HG03159 (cell line): ENCODE data around the gene ZCCHC9.
"Not testable (repeated sequence)": the region's sequence is repeated elsewhere in the genome, so short reads cannot be mapped to it uniquely, and the experiment has no call there.

Experiments used
- ATAC-seq: cut with Tn5 transposase; IDR thresholded peaks from one replicate; pipeline ENCODE4 v1.9.1; 2021; ENCODE audit warnings: mild to moderate bottlenecking, moderate library complexity; ENCODE audit not compliant: unreplicated experiment

ZCCHC9 gene

DNA sequence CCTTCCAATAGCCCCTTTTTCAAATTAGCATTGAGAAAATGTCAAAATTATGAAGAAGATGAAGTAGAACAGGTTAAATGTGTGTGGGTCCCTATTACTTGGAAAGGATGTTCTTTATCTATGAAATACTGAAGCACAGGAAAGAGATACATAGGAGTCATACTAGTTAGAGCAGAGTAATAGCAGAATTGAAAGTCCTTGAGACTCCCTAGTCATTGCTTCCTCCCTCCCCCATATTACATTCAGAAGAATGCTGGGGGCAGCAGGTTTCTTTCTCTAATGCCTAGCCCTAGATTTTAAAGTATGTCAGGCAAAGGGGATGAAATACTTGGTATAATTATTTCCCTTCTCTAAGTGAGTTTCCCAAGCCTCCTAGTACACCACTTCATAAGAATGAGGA lies 4.4 kb downstream of the ZCCHC9 start:
- no peak for ATAC-seq

DNA sequence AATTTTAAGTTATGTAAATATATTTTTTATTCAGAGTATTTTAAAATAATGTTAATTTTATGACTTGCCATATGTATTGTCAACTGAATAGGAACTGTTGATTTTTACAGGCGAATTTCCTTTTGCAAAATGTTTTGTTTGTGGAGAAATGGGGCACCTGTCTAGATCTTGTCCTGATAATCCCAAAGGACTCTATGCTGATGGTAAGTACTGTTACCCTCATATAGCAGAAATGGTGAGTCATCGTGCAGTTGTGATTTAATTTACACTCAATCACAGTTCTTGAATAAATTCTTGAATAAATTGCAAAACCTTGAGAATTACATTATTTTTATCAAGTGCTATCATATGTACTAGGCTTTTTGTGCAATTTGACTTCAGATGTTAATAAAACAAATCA lies 7.4 kb downstream of the ZCCHC9 start:
- ATAC-seq: no peak

DNA sequence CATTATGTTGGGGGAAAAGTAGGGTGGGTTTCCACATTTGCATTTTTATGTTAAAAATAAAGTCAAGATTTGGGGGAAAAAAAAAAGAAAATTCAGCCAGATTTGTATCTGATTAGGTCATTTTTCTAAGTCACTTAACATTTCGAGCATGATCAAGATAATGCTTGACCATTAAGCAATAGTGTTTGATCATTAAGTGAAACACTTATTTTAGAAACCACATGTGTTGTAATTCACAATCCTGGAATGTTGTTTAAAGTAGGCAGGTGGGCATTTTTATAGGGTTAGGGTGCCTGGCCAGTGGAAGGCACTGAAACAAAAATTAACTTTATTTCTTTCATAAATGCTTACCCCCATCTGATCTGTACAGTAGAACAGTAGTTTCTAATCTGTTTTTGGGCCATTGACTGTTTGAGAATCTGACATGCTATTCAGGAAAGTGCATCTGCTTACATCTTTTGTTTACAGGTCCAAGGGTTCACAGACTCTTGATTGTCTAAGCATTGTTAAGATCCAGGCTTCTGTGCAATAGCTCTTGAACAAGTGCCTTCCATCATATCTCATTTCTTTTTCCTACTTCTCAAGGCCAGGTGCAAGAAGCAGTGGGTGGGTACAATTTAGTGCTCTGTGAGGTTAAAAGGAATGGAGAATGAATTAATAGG lies 9.1 kb downstream of the ZCCHC9 start:
- no peak for ATAC-seq

DNA sequence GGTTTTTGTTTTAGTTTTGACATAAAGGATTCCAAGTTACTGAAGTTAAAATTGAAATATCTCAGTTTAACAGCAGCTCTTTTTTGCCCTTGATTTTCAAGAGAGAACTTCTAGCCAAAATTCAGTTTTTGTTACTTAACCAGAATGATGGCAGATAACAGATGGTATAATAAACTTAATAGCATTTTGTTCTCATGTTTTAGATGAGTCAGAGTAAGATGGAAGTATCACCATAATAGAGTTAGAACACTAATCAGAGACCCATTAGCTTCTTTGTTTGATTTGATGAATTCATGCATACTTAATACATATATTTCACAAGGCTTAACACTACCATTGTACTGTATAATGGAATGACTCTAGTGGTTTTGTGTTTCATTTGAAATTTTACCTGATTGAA lies 11.9 kb downstream of the ZCCHC9 start:
- no peak for ATAC-seq

DNA sequence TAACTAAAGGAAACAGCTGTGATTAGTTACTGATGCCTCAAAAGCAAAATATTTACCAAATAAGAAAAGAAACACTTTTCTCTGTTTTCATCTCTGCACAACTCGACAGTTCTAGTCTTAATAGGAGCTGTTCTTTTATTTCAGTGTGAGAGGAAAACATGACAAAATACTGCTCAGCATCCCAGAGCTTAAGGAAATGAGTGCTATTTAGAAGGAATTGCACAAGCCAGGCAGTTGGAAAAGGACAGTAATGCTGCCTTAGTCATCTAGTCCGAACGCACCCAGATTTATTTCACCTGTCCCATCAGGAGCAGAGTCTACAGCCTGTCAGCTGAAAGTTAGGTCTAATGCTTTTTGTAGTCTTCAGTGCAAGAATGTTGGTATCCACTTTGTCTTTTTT lies 12.3 kb downstream of the ZCCHC9 start:
- ATAC-seq: no peak

DNA sequence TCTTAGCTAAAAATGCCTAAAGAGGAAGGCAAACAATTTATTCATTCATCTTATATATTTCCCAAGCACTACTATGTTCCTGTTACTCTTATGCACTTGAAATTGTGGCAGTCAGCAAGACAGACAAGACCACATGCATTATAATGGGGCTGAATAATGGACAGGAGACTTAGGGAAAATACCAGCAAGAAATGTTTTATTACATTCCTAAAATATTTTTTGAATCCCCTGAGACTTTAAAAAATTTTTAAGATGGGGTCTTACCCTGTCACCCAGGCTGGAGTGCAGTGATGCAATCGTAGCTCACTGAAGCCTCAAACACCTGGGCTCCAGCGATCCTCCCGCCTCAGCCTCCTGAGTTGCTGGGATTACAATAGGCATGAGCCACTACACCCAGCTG lies 13.2 kb downstream of the ZCCHC9 start:
- ATAC-seq: no peak

DNA sequence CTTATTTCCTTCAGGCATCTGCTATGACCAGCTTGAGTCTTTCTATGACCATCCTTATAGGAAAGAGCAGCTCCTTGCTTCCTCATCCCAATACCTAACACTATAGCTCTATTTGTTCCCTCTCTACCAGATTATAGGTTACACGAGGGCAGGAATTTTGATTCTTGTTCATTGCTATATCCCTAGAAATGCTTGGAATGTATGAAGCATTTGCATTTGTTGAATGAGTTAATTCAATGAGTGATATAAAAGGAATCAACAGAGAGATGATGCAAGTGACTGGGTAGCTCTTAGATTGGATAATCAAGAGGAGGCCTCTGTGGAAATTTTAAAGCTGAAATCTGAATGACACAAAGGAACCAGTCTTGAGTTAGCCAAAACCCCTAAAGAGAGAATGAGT lies 13.9 kb downstream of the ZCCHC9 start:
- no peak for ATAC-seq

DNA sequence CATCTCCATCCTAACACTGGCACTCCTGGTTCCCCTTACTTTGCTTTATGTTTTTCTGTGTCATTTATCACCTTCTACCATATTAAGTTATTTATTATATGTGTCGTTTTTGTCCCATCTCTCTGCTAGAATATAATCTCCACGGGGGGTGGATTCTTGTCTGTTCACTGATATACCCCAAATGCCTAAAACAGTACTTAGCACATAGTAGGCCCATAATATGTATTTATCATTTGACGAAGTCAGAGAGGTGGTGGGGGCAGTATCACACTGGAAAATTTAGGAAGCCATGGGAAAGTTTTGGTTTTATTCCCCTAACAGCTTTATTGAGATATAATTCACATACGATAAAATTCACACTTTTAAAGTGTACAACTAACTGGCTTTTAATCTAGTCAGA lies 14.4 kb downstream of the ZCCHC9 start:
- no peak for ATAC-seq

DNA sequence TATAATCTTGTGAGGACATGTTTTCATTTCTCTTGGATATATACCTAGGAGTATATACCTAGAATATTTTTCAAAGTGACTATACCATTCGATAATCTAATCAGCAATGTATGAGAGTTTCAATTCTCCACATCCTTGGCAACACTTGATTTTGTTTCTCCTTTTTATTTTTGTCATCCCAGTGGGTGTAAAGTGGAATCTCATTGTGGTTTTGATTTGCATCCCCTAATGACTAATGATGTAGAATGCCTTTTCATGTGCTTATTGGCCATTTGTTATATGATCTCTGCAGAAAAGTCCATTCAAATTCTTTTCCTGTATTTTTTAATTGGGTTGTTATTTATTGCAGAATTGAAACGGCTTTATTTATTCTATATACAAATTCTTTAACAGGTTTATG lies 15.2 kb downstream of the ZCCHC9 start:
- ATAC-seq: no peak

DNA sequence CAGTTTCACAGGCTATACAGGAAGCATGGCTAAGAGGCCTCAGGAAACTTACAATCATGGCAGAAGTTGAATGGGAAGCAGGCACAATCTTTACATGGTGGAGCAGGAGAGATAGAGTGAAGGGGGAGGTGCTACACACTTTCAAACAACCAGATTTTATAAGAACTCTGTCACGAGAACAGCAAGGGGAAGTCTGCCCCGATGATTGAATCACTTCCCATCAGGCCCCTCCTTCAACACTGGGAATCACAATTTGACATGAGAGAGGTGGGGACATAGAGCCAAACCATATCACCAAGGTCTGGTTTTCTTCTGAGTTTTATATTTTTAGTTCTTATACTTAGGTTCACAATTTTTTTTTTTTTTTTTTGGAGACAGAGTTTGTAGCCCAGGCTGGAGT lies 16.1 kb downstream of the ZCCHC9 start:
- ATAC-seq: no peak

DNA sequence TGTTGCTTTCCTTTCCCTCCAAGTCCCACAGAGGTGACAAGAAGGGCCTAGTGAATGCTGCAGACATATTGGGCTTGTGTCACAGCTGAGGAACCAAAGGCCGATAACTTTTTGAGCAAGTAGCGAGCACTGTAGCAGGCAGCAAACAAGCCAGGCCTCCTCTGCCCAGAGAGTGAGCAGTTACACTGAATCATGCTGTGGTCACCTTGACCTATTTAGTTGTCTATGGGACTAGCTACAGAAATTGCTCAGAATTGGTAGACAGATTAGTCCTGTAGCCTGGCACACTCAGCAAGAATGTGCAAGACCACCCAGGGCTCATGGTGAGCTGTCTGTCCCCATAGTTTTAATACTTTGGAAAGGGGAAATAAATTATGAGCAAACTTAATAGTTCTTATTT lies 25.2 kb downstream of the ZCCHC9 start:
- no peak for ATAC-seq

DNA sequence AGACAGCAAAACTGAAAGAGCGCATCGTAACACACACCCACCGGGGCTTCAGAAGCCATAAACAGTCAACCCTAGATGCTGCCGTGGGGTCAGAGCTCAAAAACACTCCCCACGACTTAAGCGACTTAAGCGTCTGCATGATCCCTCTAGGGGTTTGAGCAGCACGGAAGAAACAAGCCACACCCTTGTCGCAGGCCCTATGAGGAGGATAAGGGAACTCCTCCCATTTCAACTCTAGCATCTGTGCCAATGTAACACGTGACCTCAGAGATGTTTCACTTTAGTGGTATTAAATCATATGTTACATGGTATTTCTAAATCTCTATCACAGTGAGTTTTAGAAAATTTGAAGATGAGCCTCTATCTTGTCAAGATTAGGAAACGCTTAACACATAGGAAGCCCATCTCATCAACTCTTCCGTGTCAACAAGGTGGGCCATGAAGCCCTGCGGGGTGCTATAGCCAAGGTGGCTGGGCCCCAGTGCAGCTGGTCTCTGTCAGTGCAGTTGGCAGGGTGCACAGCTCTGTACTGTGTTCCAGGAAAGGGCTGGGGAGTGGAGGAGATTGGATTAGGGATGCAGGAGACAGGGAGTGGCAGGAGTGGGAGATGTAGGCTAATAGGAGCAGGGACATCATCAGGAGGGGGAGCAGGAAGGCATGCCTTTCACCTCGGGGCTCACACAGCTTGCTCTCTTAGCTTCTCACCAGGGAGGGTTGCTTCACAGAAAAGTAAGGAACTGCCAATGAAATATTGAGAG lies 33.1 kb downstream of the ZCCHC9 start:
- ATAC-seq: no peak

DNA sequence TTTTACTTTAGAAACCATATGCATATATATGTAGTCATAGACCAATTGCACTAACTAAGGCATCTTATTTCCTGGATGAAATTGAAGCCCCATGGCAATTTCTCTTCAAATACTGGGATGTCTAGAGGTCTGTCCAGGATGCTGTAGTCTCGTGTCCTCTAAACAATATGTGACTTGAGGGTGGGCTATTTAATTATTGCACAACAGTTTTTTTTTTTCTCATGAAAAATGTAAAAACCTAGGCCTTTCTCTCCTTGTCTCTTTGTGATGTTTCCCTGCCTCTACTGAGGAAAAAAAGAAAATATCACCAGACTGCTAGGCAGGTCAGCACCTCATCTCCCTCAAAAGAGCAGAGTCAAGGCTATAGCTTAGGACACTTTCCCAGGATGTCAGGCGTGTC lies 34.6 kb downstream of the ZCCHC9 start:
- no peak for ATAC-seq

DNA sequence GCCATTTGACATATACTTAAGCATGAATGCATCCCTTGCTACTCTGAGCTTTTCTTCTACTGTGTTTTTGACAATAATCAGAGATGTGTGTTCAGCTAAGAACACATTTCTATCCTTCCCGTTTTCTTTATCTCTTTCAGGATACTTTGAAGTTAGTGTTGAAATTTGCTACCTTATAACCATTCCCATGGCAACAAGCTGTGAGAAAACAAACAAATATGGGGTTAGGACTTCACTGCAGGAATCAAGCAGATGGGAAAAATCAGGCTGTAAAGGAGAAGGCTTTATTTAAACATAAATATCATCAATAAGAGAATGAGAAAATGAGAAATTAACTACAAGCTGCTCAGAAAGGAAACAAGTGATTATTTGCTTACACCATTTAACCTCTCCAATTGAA lies 35.2 kb downstream of the ZCCHC9 start:
- ATAC-seq: no peak

DNA sequence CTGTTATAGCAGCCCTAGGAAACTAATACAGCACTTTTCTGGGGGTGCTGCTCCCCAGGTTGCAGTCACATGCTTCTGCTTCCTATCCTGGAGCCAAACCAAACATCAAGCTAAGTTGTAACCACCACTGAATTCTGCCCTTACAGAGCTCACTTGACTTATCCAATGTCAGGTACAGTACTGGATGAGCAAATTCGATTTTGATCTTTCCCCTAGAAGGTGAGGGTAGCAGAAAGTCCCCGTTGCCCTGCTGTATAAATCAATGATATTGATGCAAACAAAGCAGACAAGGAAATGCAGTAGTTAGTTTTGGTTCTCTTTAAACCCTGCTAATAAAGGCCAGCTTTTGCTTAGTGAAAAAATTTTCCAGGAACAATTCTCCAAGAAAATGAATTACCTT lies 36.4 kb downstream of the ZCCHC9 start:
- ATAC-seq: no peak

DNA sequence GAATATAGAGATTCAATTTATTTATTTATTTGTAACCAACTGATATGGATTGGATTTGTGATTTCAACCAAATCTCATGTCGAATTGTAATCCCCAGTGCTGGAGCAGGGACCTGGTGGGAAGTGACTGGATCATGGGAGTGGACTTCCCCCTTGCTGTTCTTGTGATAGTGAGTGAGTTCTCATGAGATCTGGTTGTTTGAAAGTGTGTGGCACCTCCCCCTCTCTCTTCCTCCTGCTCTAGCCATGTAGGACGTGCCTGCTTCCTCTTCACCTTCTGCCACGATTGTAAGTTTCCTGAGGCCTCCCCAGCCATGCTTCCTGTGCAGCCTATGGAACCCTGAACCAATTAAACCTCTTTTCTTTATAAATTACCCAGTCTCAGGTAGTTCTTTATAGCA lies 36.8 kb downstream of the ZCCHC9 start:
- ATAC-seq: not testable (repeated sequence)

DNA sequence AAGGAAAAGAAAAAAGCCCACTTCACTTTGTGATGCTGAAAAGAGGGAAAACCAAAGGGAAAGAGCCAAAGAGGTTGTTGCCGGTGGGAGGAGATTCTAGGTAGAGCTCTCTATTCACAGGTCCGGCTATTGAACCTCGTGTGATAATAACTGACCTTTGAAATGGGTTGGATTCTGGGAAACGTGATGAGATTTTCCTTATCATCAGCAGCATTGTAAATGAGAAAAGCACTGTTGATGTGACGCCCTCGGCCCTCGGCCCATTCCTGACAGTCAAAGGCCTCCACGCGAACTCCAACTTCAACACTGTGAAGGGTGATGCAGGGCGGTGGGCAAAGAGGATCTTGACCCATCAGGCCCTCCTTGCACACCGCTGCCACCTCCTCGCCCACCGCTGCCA lies 43.3 kb downstream of the ZCCHC9 start:
- ATAC-seq: no peak

DNA sequence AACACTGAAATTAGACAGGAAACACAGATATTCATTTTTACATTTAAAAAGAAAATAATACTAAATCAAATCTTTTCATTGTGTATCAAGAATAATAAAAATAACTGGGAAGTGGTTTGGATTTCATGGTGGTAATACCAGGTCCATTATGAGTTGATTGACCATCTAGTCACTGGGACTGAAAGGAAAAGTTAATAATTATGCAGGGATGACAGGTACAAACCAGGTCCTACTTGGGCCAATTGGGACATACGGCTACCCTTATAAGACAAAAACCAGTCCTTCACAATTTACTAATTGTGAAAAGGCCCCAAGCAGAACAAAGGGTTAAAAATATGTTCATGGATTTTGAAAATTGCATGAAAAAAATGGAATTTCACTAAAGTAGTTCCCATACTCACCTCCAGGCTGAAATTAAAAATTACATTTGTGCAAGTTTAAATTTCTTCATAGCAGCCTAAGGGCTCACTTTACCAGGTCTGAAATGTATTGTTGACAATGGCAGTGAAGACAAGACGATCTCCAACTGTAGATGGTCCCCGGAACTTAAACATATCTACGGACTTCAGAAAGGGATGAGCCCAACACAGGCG lies 44.1 kb downstream of the ZCCHC9 start:
- ATAC-seq: no peak

DNA sequence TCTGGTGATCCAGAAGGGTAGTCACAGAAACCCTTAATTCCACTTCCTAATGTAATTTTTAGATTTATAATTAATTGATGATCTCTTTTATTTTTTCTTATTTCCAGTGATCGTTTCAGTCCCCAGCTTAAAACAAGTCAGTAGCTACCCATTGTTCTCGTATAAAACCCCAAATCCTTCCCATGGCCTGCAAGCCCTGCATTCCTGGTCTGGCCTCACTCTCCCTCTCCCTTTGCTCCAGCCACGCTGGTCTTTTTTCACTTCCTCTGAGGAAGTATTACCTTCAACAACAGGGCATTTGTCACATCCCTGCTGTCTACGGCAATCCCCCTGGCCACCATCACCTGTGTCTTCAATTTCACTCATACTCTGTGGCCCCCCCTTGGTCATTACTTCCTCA lies 47.8 kb downstream of the ZCCHC9 start:
- no peak for ATAC-seq

DNA sequence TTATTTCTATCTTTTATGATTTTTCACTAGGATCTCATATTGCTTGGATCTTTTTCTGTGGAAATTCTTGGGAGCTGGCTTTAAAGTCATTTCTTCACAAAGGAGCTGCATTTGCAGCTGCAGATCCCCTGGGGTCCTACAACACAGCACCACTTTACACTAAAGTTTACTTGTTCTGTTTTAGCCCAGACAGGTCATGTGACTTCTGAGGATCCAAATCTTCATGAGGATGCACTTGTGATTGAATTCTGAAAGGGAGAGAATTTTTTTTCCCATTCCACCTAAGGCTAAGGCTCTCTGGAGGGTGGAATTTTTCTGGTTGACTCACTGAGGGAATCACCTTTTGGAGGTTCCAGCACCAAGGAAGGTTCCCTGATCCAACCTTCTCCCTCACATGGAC lies 49.1 kb downstream of the ZCCHC9 start:
- ATAC-seq: no peak

DNA sequence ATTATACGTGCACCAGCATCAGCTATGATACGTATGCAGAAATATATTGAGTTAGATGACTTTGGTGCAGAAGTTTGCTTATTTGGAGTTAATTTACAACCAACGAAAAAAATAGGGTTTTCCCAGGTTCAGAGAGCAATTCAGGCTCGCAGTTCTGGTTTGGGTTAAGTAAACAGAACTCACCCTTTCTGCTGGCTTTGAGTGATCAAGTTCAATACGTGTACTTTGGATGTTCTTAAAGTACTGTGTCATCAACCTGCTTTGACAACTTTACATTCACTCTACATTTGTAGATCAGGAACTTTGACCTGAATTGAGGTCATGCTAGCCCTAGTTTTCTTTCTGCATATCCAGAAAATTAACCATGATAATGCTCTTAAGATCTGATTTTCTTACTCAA lies 51.8 kb downstream of the ZCCHC9 start:
- ATAC-seq: no peak

DNA sequence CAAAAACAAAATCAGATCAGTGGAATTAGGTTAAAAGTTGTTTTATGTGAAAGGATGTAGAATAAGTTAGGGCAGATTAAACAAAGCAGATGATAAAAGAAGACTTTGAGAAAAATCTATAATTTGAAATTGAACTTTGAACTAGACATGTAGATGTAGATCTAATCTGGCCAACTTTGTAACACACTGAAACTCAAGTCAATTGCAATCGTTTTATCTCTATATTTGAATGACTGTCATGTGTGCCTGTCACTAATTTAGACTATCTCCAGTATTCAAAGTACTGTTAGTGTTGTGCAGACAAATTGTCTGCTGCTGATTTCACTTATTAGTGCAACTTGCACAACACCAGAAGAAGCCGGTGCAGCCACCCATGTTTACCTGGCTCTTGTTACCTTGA lies 52.7 kb downstream of the ZCCHC9 start:
- no peak for ATAC-seq
